Fibroblast of the aortic adventitia (primary cell): ENCODE measurements around the gene OPA1. TPM values are rescaled to one million over a fixed set of nuclear protein-coding genes. Genes with fewer than 3 reads are reported as not detected.

Experiments used
- DNase-seq: peaks from one replicate; pipeline ENCODE4 v3.0.0-alpha.2; 2010; ENCODE audit warnings: low read depth
- H3K4me3 ChIP-seq: 2 replicates; pipeline ENCODE4 v1.5.1; 2011; ENCODE audit warnings: low read depth, mild to moderate bottlenecking, control low read depth, low read length, moderate library complexity
- total RNA-seq: library from RNA; depleted of rRNA; stranded (reverse); fragments of >200 nt; gene quantifications from 2 replicates; pipeline ENCODE4 v1.2.3, GENCODE V29; 2012; ENCODE audit warnings: low replicate concordance
- TF ChIP-seq, protein P1 (sequence below): IDR thresholded peaks from 2 replicates; pipeline ENCODE4 v1.5.1; 2011; ENCODE audit warnings: mild to moderate bottlenecking, low read length, control low read depth, inconsistent platforms; ENCODE audit not compliant: insufficient read depth

Gene OPA1
- total RNA-seq, 1 donor: 53.0 TPM

DNA sequence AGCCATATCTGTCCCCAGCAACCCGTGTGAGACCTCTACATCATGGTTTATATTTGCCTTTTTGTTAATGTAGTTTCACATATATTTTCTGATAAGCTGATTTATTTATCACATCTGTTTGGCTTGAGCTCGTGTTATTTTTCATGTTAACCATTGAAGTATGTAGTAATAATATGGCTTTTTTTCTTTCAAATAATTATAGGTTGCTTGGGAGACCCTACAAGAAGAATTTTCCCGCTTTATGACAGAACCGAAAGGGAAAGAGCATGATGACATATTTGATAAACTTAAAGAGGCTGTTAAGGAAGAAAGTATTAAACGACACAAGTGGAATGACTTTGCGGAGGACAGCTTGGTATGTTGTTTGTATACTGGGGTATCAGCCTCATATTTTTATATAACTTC, 63.9 kb downstream of the OPA1 start:
- no peak overlapping the region for H3K4me3 ChIP-seq
- TF ChIP-seq, protein P1, sequence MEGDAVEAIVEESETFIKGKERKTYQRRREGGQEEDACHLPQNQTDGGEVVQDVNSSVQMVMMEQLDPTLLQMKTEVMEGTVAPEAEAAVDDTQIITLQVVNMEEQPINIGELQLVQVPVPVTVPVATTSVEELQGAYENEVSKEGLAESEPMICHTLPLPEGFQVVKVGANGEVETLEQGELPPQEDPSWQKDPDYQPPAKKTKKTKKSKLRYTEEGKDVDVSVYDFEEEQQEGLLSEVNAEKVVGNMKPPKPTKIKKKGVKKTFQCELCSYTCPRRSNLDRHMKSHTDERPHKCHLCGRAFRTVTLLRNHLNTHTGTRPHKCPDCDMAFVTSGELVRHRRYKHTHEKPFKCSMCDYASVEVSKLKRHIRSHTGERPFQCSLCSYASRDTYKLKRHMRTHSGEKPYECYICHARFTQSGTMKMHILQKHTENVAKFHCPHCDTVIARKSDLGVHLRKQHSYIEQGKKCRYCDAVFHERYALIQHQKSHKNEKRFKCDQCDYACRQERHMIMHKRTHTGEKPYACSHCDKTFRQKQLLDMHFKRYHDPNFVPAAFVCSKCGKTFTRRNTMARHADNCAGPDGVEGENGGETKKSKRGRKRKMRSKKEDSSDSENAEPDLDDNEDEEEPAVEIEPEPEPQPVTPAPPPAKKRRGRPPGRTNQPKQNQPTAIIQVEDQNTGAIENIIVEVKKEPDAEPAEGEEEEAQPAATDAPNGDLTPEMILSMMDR: no peak
- no peak for DNase-seq

DNA sequence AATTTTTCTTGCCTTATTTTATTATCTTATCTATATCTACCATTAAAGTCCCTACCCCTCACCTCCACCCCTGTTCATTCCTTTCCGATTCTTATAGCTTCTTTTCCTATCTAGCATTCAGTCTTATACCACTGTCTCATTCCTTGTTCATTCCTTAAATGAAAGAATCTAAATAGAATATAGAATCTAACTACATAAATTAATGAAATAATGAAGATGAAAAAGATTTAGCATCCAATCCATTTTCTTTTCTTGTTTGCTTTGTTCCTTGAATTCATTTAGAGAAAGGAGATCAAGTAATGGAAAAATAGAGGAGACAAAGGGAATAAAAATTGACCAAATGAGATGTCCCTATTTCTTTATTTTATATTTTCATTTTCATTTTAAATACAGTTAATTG, 67.2 kb downstream of the OPA1 start:
- H3K4me3 ChIP-seq: no peak overlapping the region
- TF ChIP-seq, protein P1: no peak
- DNase-seq: no peak

DNA sequence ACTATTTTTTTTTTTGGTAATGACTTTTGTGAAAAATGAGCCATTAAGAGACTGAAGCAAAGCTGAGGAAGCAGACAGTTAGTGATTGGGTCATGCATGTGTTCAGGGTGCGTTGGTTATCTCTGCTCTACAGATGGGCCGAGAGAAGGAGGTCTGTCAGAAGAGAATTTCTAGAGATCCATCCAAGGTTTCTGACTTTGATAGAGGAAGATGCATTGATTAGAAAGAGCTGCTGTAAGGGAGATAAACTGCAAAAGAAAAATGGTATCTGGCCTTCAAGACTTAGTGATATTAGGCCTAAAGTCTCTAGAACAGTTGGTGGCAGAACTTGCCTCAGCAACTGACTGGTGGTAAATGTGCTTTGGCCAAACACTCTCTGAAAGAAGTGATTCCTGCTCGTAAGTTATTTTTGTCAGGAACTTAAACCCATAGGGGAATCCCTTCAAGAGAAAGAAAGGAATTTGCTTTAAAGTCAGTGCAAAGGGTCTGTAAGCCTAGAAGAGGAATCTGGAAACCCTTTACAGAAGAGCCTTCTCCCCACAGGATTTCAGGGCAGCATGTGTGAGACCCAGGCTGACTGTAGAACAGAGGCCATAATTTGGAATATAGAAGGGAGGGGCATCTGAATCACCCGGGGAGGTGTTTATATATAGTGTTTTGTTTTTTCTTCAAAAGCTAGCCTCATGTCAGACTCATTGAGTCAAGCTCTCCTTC, 67.8 kb downstream of the OPA1 start:
- no peak overlapping the region for H3K4me3 ChIP-seq
- no peak for DNase-seq
- TF ChIP-seq, protein P1: no peak

DNA sequence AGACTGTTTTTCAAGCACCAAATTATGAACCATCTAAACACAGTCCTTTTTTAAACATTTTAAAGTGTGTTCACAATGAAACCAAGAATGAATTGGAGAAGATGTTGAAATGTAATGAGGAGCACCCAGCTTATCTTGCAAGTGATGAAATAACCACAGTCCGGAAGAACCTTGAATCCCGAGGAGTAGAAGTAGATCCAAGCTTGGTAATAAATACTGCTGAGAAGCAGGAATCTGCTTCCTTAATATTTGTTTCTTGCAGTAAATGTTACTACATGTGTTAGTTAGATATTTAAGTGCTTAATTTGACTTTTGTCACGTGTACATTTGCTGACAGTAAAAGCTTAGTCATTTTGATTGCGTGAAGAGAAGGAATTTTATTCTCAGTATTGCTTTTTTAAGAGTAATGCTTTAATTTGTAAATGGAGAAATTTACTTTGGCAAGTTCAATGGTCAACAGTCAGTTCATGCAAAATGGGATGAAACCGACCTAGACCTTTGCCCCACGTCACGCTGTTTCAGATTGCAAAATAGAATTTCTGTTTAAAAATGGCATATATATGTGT, 69.8 kb downstream of the OPA1 start:
- no peak overlapping the region for H3K4me3 ChIP-seq
- DNase-seq: peak; percentile 44
- TF ChIP-seq, protein P1: no peak

DNA sequence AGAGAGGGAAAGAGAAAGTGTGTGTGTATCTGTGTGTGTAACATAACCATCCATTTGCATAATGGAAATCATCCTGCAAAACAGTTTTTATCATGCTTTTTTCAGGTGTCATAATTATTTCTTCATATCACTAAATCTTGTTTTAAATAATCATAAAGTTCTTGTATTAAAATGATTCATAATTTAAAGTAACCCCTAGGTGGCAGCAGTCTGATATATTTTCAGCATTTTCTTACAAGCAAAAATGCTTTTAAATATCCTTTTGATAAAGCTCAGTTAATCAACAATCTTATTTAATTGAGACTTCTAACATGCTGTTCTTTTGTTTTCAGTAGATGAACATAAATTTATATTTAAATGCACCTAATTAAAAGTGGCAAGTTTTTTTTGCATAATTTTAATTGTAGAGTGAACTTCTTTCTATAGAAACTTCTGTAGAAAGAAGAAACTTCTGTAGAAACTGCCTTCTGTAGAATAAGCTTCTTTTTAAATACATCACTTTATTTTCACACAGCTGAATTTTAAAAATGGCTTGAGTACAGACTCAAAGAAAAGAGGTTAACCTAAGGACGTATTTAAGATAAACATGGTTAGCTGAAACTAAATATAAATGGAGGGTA, 72.5 kb downstream of the OPA1 start:
- TF ChIP-seq, protein P1: peak; percentile 29
- peak; percentile 67 for DNase-seq
- H3K4me3 ChIP-seq: no peak overlapping the region

DNA sequence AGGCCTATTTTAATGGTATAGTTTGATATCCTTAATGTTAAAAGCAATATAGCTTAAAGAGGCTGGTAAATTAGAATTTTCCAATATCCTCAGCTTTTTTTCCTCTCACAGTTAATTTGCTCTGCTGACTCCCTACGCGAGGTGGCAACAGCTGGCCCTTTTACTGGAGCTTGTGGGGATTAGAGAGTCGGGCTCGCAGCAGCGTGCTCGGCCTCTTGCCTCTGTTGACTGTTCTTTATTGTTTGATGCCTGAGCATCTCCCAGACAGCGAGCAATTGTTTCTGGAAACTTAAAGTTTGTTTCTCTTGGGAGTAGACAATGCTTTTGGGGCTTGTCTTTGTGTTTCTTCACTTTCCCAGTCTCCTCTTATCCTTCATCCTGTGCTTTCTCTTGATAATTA, 80.8 kb downstream of the OPA1 start:
- no peak overlapping the region for H3K4me3 ChIP-seq
- TF ChIP-seq, protein P1: no peak
- DNase-seq: no peak
